Thoracic aorta (tissue), 2 donors: ENCODE data around the gene PLEKHD1. TPM values are rescaled to one million over a fixed set of nuclear protein-coding genes. Genes with fewer than 3 reads are reported as not detected.

ENCODE experiments used
- ATAC-seq: fragments of 150-250 bp; one replicate; pipeline ENCODE4 v1.8.0; 2017; ENCODE audit warnings: low read depth; ENCODE audit not compliant: insufficient number of reproducible peaks, low FRiP score
- DNase-seq: peaks from one replicate; pipeline ENCODE4 v3.0.0-alpha.2; 2020; ENCODE audit warnings: low spot score
- H3K27ac ChIP-seq, 2 donors: fragments of 200-600 bp; sonication (generic); 1 replicate in 1 of 2; 2 replicates in 1 of 2; pipeline ENCODE4 v1.5.1; 2016; ENCODE audit warnings: mild to moderate bottlenecking in 2 of 2, moderate library complexity in 2 of 2
- H3K27me3 ChIP-seq: fragments of 200-600 bp; sonication (generic); replicated peaks from 2 replicates; pipeline ENCODE4 v1.6.0; 2016; ENCODE audit warnings: mild to moderate bottlenecking; ENCODE audit not compliant: insufficient read depth
- H3K36me3 ChIP-seq: fragments of 200-600 bp; sonication (generic); one replicate; pipeline ENCODE4 v1.5.1; 2016
- H3K4me1 ChIP-seq, 2 donors: fragments of 200-600 bp; sonication (generic); 1 replicate in 1 of 2; 2 replicates in 1 of 2; pipeline versions ENCODE4 v1.5.1 to v1.6.0; 2016; ENCODE audit warnings: low read depth in 2 of 2, mild to moderate bottlenecking in 1 of 2; ENCODE audit not compliant: control insufficient read depth in 1 of 2
- H3K4me3 ChIP-seq: fragments of 200-600 bp; sonication (generic); 2 replicates; pipeline ENCODE4 v1.5.1; 2016; ENCODE audit warnings: mild to moderate bottlenecking
- H3K9me3 ChIP-seq: fragments of 200-600 bp; sonication (generic); 2 replicates; pipeline ENCODE4 v1.5.1; 2016
- total RNA-seq, 2 donors: library from RNA; depleted of rRNA; stranded (reverse); fragments of >200 nt; gene quantifications; one replicate each; pipeline versions ENCODE4 v1.1.0 to v1.2.3, GENCODE V29; 2016
- TF ChIP-seq, protein P1 (sequence below): fragments of 200-600 bp; sonication (generic); IDR thresholded peaks from one replicate; pipeline ENCODE4 v1.5.1; 2019; ENCODE audit warnings: antibody characterized with exemption

The PLEKHD1 gene
- total RNA-seq, 2 donors from 2014 or later: 0.14 to 0.49 TPM

DNA sequence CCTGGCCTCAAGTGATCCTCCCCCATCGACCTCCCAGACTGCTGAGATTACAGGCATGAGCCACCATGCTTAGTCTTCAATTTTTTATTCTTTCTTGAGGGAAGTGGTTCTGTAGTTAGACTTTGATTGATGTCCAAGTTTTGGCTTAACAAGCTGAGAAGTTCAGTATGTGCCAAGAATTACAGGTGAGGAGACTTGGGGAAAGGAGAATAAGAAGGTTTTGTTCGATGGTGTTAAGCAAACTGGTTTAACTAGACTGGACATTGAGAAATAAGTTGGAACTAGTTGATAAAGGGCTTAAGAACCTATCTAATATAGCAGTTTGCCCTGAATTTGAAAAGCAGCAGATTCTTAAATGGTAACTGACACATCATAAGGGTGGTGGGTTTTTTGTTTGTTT, 32.6 kb upstream of the PLEKHD1 start:
- TF ChIP-seq, protein P1, sequence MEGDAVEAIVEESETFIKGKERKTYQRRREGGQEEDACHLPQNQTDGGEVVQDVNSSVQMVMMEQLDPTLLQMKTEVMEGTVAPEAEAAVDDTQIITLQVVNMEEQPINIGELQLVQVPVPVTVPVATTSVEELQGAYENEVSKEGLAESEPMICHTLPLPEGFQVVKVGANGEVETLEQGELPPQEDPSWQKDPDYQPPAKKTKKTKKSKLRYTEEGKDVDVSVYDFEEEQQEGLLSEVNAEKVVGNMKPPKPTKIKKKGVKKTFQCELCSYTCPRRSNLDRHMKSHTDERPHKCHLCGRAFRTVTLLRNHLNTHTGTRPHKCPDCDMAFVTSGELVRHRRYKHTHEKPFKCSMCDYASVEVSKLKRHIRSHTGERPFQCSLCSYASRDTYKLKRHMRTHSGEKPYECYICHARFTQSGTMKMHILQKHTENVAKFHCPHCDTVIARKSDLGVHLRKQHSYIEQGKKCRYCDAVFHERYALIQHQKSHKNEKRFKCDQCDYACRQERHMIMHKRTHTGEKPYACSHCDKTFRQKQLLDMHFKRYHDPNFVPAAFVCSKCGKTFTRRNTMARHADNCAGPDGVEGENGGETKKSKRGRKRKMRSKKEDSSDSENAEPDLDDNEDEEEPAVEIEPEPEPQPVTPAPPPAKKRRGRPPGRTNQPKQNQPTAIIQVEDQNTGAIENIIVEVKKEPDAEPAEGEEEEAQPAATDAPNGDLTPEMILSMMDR: no peak
- ATAC-seq: no peak
- Histone ChIP-seq H3K4me1 (peaks cover 0 to 11% of the 10 kb centered on the region in 2 donors), H3K36me3 (peaks cover 8% of the 10 kb centered on the region), H3K27ac (no peak overlapping the region), H3K4me3 (no peak overlapping the region), H3K27me3 (no peaks in the 10 kb centered on the region), H3K9me3 (no peaks in the 10 kb centered on the region)
- DNase-seq: no peak

DNA sequence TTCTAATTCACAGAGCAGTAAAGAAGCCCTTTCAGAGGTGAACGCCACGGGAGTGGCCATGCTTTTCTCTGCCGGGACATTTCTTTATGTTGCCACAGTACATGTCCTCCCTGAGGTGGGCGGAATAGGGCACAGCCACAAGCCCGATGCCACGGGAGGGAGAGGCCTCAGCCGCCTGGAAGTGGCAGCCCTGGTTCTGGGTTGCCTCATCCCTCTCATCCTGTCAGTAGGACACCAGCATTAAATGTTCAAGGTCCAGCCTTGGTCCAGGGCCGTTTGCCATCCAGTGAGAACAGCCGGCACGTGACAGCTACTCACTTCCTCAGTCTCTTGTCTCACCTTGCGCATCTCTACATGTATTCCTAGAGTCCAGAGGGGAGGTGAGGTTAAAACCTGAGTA, 26.2 kb upstream of the PLEKHD1 start:
- TF ChIP-seq, protein P1: no peak
- no peak for DNase-seq
- Histone ChIP-seq H3K27ac (no peak overlapping the region), H3K36me3 (peaks cover 13% of the 10 kb centered on the region), H3K4me1 (peaks cover 0 to 11% of the 10 kb centered on the region in 2 donors), H3K27me3 (no peaks in the 10 kb centered on the region), H3K4me3 (no peak overlapping the region), H3K9me3 (no peaks in the 10 kb centered on the region)
- no peak for ATAC-seq

DNA sequence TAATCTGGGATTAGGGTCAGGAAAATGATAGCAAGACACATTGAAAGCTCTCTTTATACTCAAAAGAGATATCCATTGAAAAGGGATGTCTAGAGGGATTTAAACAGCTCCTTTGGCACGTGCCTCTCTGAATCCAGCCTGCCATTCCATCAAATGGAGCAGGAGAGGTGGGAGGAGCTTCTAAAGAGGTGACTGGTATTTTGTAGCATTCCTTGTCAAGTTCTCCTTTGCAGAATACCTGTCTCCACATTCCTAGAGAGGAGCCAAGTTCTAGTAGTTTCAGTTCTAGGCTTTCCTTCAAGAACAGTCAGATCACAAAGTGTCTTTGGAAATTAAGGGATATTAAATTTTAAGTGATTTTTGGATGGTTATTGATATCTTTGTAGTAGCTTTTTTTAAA, 25.4 kb upstream of the PLEKHD1 start:
- TF ChIP-seq, protein P1: no peak
- H3K36me3 ChIP-seq: peaks cover 13% of the 10 kb centered on the region
- H3K4me1 ChIP-seq: peaks cover 0 to 11% of the 10 kb centered on the region in 2 donors
- DNase-seq: no peak
- H3K4me3 ChIP-seq: no peak overlapping the region
- no peaks in the 10 kb centered on the region for H3K9me3 ChIP-seq
- no peaks in the 10 kb centered on the region for H3K27me3 ChIP-seq
- ATAC-seq: no peak
- no peak overlapping the region for H3K27ac ChIP-seq

DNA sequence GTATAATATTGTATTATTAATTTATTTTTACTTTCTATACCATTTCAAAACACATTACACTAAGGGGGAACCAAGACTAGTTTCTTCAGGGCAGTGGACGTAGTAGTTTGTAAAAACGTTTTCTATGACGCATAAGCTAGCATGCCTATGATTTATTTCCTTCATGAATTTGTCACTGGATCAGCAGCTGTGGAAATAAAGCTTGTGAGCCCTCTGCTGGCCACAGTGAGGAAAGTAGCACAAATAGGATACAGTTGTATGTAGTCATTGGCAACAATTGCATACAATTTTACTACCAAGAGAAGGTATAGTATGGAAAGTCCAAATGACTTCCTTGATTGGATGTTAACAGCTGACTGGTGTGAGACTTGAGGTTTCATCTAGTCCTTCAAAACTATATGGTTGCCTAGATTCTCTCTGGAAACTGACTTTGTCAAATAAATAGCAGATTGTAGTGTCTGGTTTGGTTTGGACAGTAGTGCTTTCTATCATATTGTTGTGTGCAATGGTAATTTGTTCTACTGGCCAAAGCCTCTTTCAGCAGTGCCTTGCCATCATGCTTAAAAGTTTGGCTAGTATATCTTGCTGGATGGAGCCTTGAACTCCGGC, 24.3 kb upstream of the PLEKHD1 start:
- Histone ChIP-seq H3K27me3 (no peaks in the 10 kb centered on the region), H3K4me3 (no peak overlapping the region), H3K36me3 (peaks cover 13% of the 10 kb centered on the region), H3K4me1 (peaks cover 0 to 2% of the 10 kb centered on the region in 2 donors), H3K27ac (no peak overlapping the region), H3K9me3 (no peaks in the 10 kb centered on the region)
- TF ChIP-seq, protein P1: peak; percentile 76
- ATAC-seq: peak; percentile 92
- DNase-seq: no peak

DNA sequence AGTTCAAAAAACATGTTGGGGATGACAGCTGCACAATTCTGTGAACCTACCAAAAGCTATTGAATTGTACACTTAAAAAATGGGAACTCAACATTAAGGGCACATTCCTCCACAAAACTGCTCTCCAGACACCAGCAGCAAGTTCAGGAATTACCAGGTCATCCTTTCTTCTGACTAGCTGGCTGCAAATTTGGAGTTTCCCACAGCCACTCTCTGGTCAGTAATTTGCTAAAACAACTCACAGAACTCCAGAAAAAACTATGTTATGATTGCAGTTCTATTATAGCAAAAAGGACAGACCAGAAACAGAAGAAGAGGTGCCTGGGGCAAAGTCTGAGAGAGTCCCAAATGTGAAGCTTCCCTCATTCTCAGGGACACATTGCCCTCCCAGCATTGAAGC, 20.1 kb upstream of the PLEKHD1 start:
- Histone ChIP-seq H3K36me3 (no peaks in the 10 kb centered on the region), H3K4me3 (no peak overlapping the region), H3K4me1 (no peaks in the 10 kb centered on the region), H3K27ac (no peak overlapping the region), H3K27me3 (no peaks in the 10 kb centered on the region), H3K9me3 (no peaks in the 10 kb centered on the region)
- DNase-seq (no peak), ATAC-seq (no peak)
- TF ChIP-seq, protein P1: no peak
